Gastrocnemius medialis (tissue), 4 donors: ENCODE data around the gene GPR37.

ENCODE experiments used
- POLR2A ChIP-seq, 2 donors: fragments of 450-650 bp; IDR thresholded peaks; one replicate each; pipeline ENCODE4 v1.6.1; 2017; ENCODE audit warnings: antibody characterized with exemption in 2 of 2, mild to moderate bottlenecking in 2 of 2, moderate library complexity in 2 of 2
- TF ChIP-seq, protein P1 (sequence below), 5 experiments: fragments of 450-650 bp in 3 of 5; fragments of 200-600 bp in 2 of 5; sonication (generic) in 2 of 5; IDR thresholded peaks in 4 of 5; conservative IDR thresholded peaks in 1 of 5; 1 replicate in 4 of 5; 2 replicates in 1 of 5; pipeline ENCODE4 v1.5.1; 2016 to 2019; ENCODE audit warnings: antibody characterized with exemption in 5 of 5, mild to moderate bottlenecking in 3 of 5, moderate library complexity in 3 of 5

DNA sequence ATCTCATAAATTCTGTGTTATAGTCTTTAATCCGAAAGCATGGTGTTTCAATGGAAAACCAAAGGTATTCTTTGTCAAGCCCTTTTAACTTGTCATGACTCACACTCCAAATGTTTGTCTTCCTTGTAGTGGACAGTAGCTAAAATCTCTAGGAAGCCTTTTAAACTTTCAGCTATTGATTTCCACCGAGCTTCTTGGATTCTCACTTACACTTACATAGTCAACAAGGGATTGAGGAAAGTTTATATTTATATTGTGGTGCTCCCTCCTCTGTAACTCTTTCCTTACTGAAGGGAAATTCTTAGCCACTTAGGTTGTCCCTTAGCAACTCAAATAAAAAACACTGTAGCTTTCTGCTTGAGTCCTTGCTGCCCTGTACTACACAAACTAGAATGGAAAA lies 31.2 kb upstream of the GPR37 start:
- TF ChIP-seq, protein P1, sequence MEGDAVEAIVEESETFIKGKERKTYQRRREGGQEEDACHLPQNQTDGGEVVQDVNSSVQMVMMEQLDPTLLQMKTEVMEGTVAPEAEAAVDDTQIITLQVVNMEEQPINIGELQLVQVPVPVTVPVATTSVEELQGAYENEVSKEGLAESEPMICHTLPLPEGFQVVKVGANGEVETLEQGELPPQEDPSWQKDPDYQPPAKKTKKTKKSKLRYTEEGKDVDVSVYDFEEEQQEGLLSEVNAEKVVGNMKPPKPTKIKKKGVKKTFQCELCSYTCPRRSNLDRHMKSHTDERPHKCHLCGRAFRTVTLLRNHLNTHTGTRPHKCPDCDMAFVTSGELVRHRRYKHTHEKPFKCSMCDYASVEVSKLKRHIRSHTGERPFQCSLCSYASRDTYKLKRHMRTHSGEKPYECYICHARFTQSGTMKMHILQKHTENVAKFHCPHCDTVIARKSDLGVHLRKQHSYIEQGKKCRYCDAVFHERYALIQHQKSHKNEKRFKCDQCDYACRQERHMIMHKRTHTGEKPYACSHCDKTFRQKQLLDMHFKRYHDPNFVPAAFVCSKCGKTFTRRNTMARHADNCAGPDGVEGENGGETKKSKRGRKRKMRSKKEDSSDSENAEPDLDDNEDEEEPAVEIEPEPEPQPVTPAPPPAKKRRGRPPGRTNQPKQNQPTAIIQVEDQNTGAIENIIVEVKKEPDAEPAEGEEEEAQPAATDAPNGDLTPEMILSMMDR (IDR thresholded peaks at IDR 0.05 in 4 of 5, conservative IDR thresholded peaks at IDR 0.05 in 1 of 5): no peak
- TF ChIP-seq POLR2A (IDR thresholded peaks at IDR 0.05): no peak
